ENCODE measurements around the gene TGFBRAP1.
"Not testable (repeated sequence)": the region's sequence is repeated elsewhere in the genome, so short reads cannot be mapped to it uniquely, and the experiment has no call there.

Gene TGFBRAP1

GRCh38 chr2:105358593-105358992, 29.1 kb upstream of the TGFBRAP1 start:
- in situ Hi-C loops (cut with HindIII; ENCODE audit: low sequenced_read_pairs), result no loop called here

GRCh38 chr2:105357122-105357521, 27.6 kb upstream of the TGFBRAP1 start:
- in situ Hi-C loops (cut with HindIII; ENCODE audit: low sequenced_read_pairs), result no loop called here

- in situ Hi-C loops (cut with HindIII; ENCODE audit: low sequenced_read_pairs), result no loop called here
Measured at GRCh38 chr2:105344704-105345345, 15.3 kb upstream of the TGFBRAP1 start.

GRCh38 chr2:105339414-105339813, 9.9 kb upstream of the TGFBRAP1 start:
- in situ Hi-C loops (cut with HindIII; ENCODE audit: low sequenced_read_pairs), result no loop called here

GRCh38 chr2:105338020-105338385, 8.5 kb upstream of the TGFBRAP1 start:
- in situ Hi-C loops (cut with HindIII; ENCODE audit: low sequenced_read_pairs), result no loop called here

GRCh38 chr2:105337122-105338019, 7.8 kb upstream of the TGFBRAP1 start, which contains the start of gene C2orf49:
C2orf49 (plus strand) TSS chr2:105337540; CDS start chr2:105337588, 48 bp downstream.
- in situ Hi-C loops (cut with HindIII; ENCODE audit: low sequenced_read_pairs), result no loop called here

GRCh38 chr2:105336786-105337121, 7.2 kb upstream of the TGFBRAP1 start:
- in situ Hi-C loops (cut with HindIII; ENCODE audit: low sequenced_read_pairs), result no loop called here

GRCh38 chr2:105335469-105335868, 5.9 kb upstream of the TGFBRAP1 start:
- in situ Hi-C loops (cut with HindIII; ENCODE audit: low sequenced_read_pairs), result no loop called here

- in situ Hi-C loops (cut with HindIII; ENCODE audit: low sequenced_read_pairs), result no loop called here
Measured at GRCh38 chr2:105334211-105334610, 4.7 kb upstream of the TGFBRAP1 start.

- in situ Hi-C loops (cut with HindIII; ENCODE audit: low sequenced_read_pairs), result no loop called here
Measured at GRCh38 chr2:105330681-105331375, 1.3 kb upstream of the TGFBRAP1 start.

GRCh38 chr2:105329197-105329554, 359 bp downstream of the TGFBRAP1 start:
- in situ Hi-C loops (cut with HindIII; ENCODE audit: low sequenced_read_pairs), result no loop called here

- in situ Hi-C loops (cut with HindIII; ENCODE audit: low sequenced_read_pairs), result no loop called here
Measured at GRCh38 chr2:105328281-105329196, 996 bp downstream of the TGFBRAP1 start.

- in situ Hi-C loops (cut with HindIII; ENCODE audit: low sequenced_read_pairs), result no loop called here
Measured at GRCh38 chr2:105327690-105328089, 1.8 kb downstream of the TGFBRAP1 start.

- in situ Hi-C loops (cut with HindIII; ENCODE audit: low sequenced_read_pairs), result not testable (repeated sequence)
Measured at GRCh38 chr2:105327271-105327670, 2.3 kb downstream of the TGFBRAP1 start.

- in situ Hi-C loops (cut with HindIII; ENCODE audit: low sequenced_read_pairs), result no loop called here
Measured at GRCh38 chr2:105325389-105325963, 4.1 kb downstream of the TGFBRAP1 start.

- in situ Hi-C loops (cut with HindIII; ENCODE audit: low sequenced_read_pairs), result no loop called here
Measured at GRCh38 chr2:105324732-105325131, 4.8 kb downstream of the TGFBRAP1 start.

GRCh38 chr2:105324101-105324500, 5.4 kb downstream of the TGFBRAP1 start:
- in situ Hi-C loops (cut with HindIII; ENCODE audit: low sequenced_read_pairs), result no loop called here

GRCh38 chr2:105323111-105323510, 6.4 kb downstream of the TGFBRAP1 start:
- in situ Hi-C loops (cut with HindIII; ENCODE audit: low sequenced_read_pairs), result no loop called here

- in situ Hi-C loops (cut with HindIII; ENCODE audit: low sequenced_read_pairs), result no loop called here
Measured at GRCh38 chr2:105321875-105322646, 7.5 kb downstream of the TGFBRAP1 start.

Measured in endothelial cell of hepatic sinusoid (primary cell).